Activated CD4-positive, alpha-beta T cell treated with anti-CD3 and anti-CD28 coated beads, Interleukin-2, Interleukin-4, amounts not matched to agents 100 ng/mL and 50 ng/mL, durations not matched to agents 16 hours and 8 hours (primary cell): ENCODE data around the gene GHRHR.

Experiments used
- DNase-seq: peaks from one replicate; pipeline ENCODE4 v3.0.0-alpha.2; 2020; ENCODE audit warnings: low spot score

GHRHR gene

GRCh38 chr7:30985756-30986155, 22.0 kb downstream of the GHRHR start:
- no peak for DNase-seq

- DNase-seq: no peak
Measured at GRCh38 chr7:30986331-30986730, 22.6 kb downstream of the GHRHR start.

- no peak for DNase-seq
Measured at GRCh38 chr7:30986738-30987137, 23.0 kb downstream of the GHRHR start.

- DNase-seq: no peak
Measured at GRCh38 chr7:30987178-30987577, 23.4 kb downstream of the GHRHR start.

GRCh38 chr7:30987936-30988335, 24.2 kb downstream of the GHRHR start:
- no peak for DNase-seq

- DNase-seq: no peak
Measured at GRCh38 chr7:30988351-30989005, 24.7 kb downstream of the GHRHR start.

GRCh38 chr7:30989008-30989823, 25.5 kb downstream of the GHRHR start:
- no peak for DNase-seq

- no peak for DNase-seq
Measured at GRCh38 chr7:30989824-30990672, 26.3 kb downstream of the GHRHR start.

GRCh38 chr7:30990673-30991170, 27.0 kb downstream of the GHRHR start:
- no peak for DNase-seq

- no peak for DNase-seq
Measured at GRCh38 chr7:30992414-30992813, 28.7 kb downstream of the GHRHR start.

GRCh38 chr7:30994206-30995100, 30.7 kb downstream of the GHRHR start:
- DNase-seq: no peak

GRCh38 chr7:30995536-30995935, 31.8 kb downstream of the GHRHR start:
- no peak for DNase-seq

- DNase-seq: no peak
Measured at GRCh38 chr7:30996256-30996655, 32.5 kb downstream of the GHRHR start.

GRCh38 chr7:30996883-30997282, 33.1 kb downstream of the GHRHR start:
- no peak for DNase-seq

- no peak for DNase-seq
Measured at GRCh38 chr7:30997316-30997715, 33.6 kb downstream of the GHRHR start.

GRCh38 chr7:30998180-30998579, 34.4 kb downstream of the GHRHR start:
- DNase-seq: no peak

- DNase-seq: no peak
Measured at GRCh38 chr7:31000161-31000693, 36.5 kb downstream of the GHRHR start.

GRCh38 chr7:31000779-31001178, 37.0 kb downstream of the GHRHR start:
- DNase-seq: no peak

- no peak for DNase-seq
Measured at GRCh38 chr7:31002256-31002655, 38.5 kb downstream of the GHRHR start.

GRCh38 chr7:31003097-31003496, 39.3 kb downstream of the GHRHR start:
- DNase-seq: no peak

GRCh38 chr7:31003721-31004120, 40.0 kb downstream of the GHRHR start:
- no peak for DNase-seq
